IMR-90 (cell line): ENCODE measurements around the gene KDM3B. TPM values are rescaled to one million over a fixed set of nuclear protein-coding genes. Genes with fewer than 3 reads are reported as not detected.

Experiments used
- ATAC-seq: fragments of 200-7000 bp; cut with Tn5 transposase; 2 replicates; pipeline ENCODE4 v1.9.1; 2020; ENCODE audit warnings: low read depth, mild to moderate bottlenecking, moderate library complexity
- BruUV-seq: library from RNA; stranded (reverse); fragments of 400-500 nt; replicated peaks from 2 replicates; lab custom pipeline; 2021; lab: Mats Ljungman, UMichigan
- CTCF ChIA-PET: fragments of 300-600 bp; formaldehyde crosslinking; extraction: SDS; loops from one replicate; lab custom pipeline; 2021; ENCODE audit warnings: antibody characterized with exemption; lab: Yijun Ruan, JAX
- POLR2A ChIA-PET: fragments of 300-600 bp; sonication (Branson Sonifier 250); formaldehyde crosslinking; loops from one replicate; lab custom pipeline; 2022; ENCODE audit warnings: antibody characterized with exemption; ENCODE audit not compliant: unreplicated experiment; lab: Charles Lee
- DNase-seq: peaks from one replicate; pipeline ENCODE4 v3.0.0; 2013
- H2AFZ ChIP-seq: replicated peaks from 2 replicates; pipeline ENCODE3; 2013; ENCODE audit warnings: low read length, mild to moderate bottlenecking; ENCODE audit not compliant: poor library complexity
- H2AK5ac ChIP-seq: 2 replicates; pipeline ENCODE4 v1.6.1; 2013; ENCODE audit warnings: low read depth, low read length, inconsistent platforms
- H2AK9ac ChIP-seq: replicated peaks from 2 replicates; pipeline ENCODE3; 2013; ENCODE audit warnings: mild to moderate bottlenecking, low read depth, low read length, moderate library complexity; ENCODE audit not compliant: poor library complexity
- H2BK120ac ChIP-seq: 2 replicates; pipeline ENCODE4 v1.6.1; 2013; ENCODE audit warnings: low read depth, low read length, inconsistent platforms
- H2BK15ac ChIP-seq: 3 replicates; pipeline ENCODE4 v1.6.1; 2013; ENCODE audit warnings: low read depth, low read length, inconsistent platforms
- H2BK20ac ChIP-seq: 2 replicates; pipeline ENCODE4 v1.6.1; 2013; ENCODE audit warnings: low read depth, mild to moderate bottlenecking, inconsistent platforms, low read length, moderate library complexity
- H2BK5ac ChIP-seq: 2 replicates; pipeline ENCODE4 v1.6.1; 2013; ENCODE audit warnings: mild to moderate bottlenecking, low read depth, low read length, inconsistent platforms; ENCODE audit not compliant: poor library complexity, severe bottlenecking
- H3K14ac ChIP-seq: replicated peaks from 2 replicates; pipeline ENCODE4 v1.6.1; 2013; ENCODE audit warnings: low read depth, low read length, inconsistent platforms
- H3K18ac ChIP-seq: 2 replicates; pipeline ENCODE4 v1.6.1; 2013; ENCODE audit warnings: low read depth, low read length, control low read depth
- H3K23ac ChIP-seq: 2 replicates; pipeline ENCODE4 v1.6.1; 2013; ENCODE audit warnings: low read depth, low read length, inconsistent platforms
- H3K27ac ChIP-seq: 2 replicates; pipeline ENCODE4 v1.5.1; 2013; ENCODE audit warnings: mild to moderate bottlenecking, control low read depth, low read length; ENCODE audit not compliant: insufficient read depth
- H3K27me3 ChIP-seq: 2 replicates; pipeline ENCODE4 v1.6.1; 2013; ENCODE audit warnings: low read length; ENCODE audit not compliant: control insufficient read depth, insufficient read depth
- H3K36me3 ChIP-seq: 2 replicates; pipeline ENCODE4 v1.6.1; 2013; ENCODE audit warnings: low read length, mixed read lengths; ENCODE audit not compliant: control insufficient read depth, insufficient read depth
- H3K4ac ChIP-seq: 2 replicates; pipeline ENCODE4 v1.6.1; 2013; ENCODE audit warnings: low read depth, low read length, inconsistent platforms
- H3K4me1 ChIP-seq: 2 replicates; pipeline ENCODE4 v1.6.1; 2013; ENCODE audit warnings: low read length, mixed read lengths; ENCODE audit not compliant: control insufficient read depth, insufficient read depth
- H3K4me2 ChIP-seq: 2 replicates; pipeline ENCODE4 v1.6.1; 2013; ENCODE audit warnings: low read depth, mild to moderate bottlenecking, control low read depth, low read length, moderate library complexity
- H3K4me3 ChIP-seq: 2 replicates; pipeline ENCODE4 v1.5.1; 2013; ENCODE audit warnings: low read depth, mild to moderate bottlenecking, control low read depth, low read length, moderate library complexity; ENCODE audit not compliant: insufficient read depth
- H3K56ac ChIP-seq: 2 replicates; pipeline ENCODE4 v1.6.1; 2013; ENCODE audit warnings: low read length, inconsistent platforms; ENCODE audit not compliant: insufficient read depth; ENCODE audit errors: extremely low read depth
- H3K79me1 ChIP-seq, 2 experiments: 2 replicates each; pipeline ENCODE4 v1.6.1; 2013; ENCODE audit warnings: low read length in 2 of 2, inconsistent platforms in 1 of 2, low read depth in 1 of 2
- H3K9ac ChIP-seq: 2 replicates; pipeline ENCODE4 v1.6.1; 2013; ENCODE audit warnings: low read depth, low read length, control low read depth
- H3K9me1 ChIP-seq: 2 replicates; pipeline ENCODE4 v1.6.1; 2013; ENCODE audit warnings: low read length, inconsistent platforms; ENCODE audit not compliant: insufficient read depth
- H3K9me3 ChIP-seq: 2 replicates; pipeline ENCODE4 v1.6.1; 2013; ENCODE audit warnings: low read length; ENCODE audit not compliant: control insufficient read depth, insufficient read depth
- H4K20me1 ChIP-seq: 2 replicates; pipeline ENCODE4 v1.6.1; 2013; ENCODE audit warnings: low read length, inconsistent platforms; ENCODE audit not compliant: insufficient read depth
- H4K5ac ChIP-seq: 2 replicates; pipeline ENCODE4 v1.6.1; 2013; ENCODE audit warnings: mild to moderate bottlenecking, low read depth, low read length, control low read depth
- H4K8ac ChIP-seq, 2 experiments: 2 replicates each; pipeline ENCODE4 v1.6.1; 2013; ENCODE audit warnings: low read depth in 2 of 2, low read length in 2 of 2, control low read depth in 1 of 2, inconsistent platforms in 1 of 2
- H4K91ac ChIP-seq: 2 replicates; pipeline ENCODE4 v1.6.1; 2013; ENCODE audit warnings: low read depth, low read length, inconsistent platforms; ENCODE audit not compliant: insufficient read depth
- BHLHE40 ChIP-seq: fragments of 150-350 bp; IDR thresholded peaks from 2 replicates; pipeline ENCODE4 v1.6.1; 2016; ENCODE audit warnings: mild to moderate bottlenecking, low read depth, low read length
- CEBPB ChIP-seq: IDR thresholded peaks from 2 replicates; pipeline ENCODE4 v1.6.1; 2012; ENCODE audit warnings: low read depth, low read length, improper control_type of control experiment
- CHD1 ChIP-seq: IDR thresholded peaks from 2 replicates; pipeline ENCODE4 v1.6.1; 2012; ENCODE audit warnings: low read depth, low read length, improper control_type of control experiment
- CTCF ChIP-seq: conservative IDR thresholded peaks from 2 replicates; pipeline ENCODE4 v1.5.1; 2012; ENCODE audit warnings: mild to moderate bottlenecking, low read depth, low read length, improper control_type of control experiment
- ELK1 ChIP-seq: fragments of 150-350 bp; IDR thresholded peaks from 2 replicates; pipeline ENCODE4 v1.6.1; 2016; ENCODE audit warnings: low read depth, mild to moderate bottlenecking, low read length, moderate library complexity, borderline replicate concordance
- FOS ChIP-seq: fragments of 150-350 bp; IDR thresholded peaks from 2 replicates; pipeline ENCODE4 v1.6.1; 2016; ENCODE audit warnings: low read depth, low read length
- MAFK ChIP-seq: IDR thresholded peaks from 2 replicates; pipeline ENCODE4 v1.6.1; 2012; ENCODE audit warnings: low read depth, low read length, improper control_type of control experiment
- MAZ ChIP-seq: IDR thresholded peaks from 2 replicates; pipeline ENCODE4 v1.6.1; 2012; ENCODE audit warnings: low read depth, mild to moderate bottlenecking, low read length, improper control_type of control experiment, moderate library complexity, borderline replicate concordance
- MXI1 ChIP-seq: IDR thresholded peaks from 2 replicates; pipeline ENCODE4 v1.6.1; 2012; ENCODE audit warnings: low read depth, mild to moderate bottlenecking, low read length, moderate library complexity, borderline replicate concordance
- NFE2L2 ChIP-seq: fragments of 150-350 bp; IDR thresholded peaks from 2 replicates; pipeline ENCODE4 v1.6.1; 2016; ENCODE audit warnings: low read depth, mild to moderate bottlenecking, low read length
- POLR2A ChIP-seq: IDR thresholded peaks from 2 replicates; pipeline ENCODE4 v1.6.1; 2012; ENCODE audit warnings: mild to moderate bottlenecking, low read depth, low read length
- RAD21 ChIP-seq: IDR thresholded peaks from 2 replicates; pipeline ENCODE4 v1.6.1; 2012; ENCODE audit warnings: low read length, improper control_type of control experiment
- RCOR1 ChIP-seq: IDR thresholded peaks from 2 replicates; pipeline ENCODE4 v1.6.1; 2012; ENCODE audit warnings: mild to moderate bottlenecking, low read length, improper control_type of control experiment; ENCODE audit not compliant: insufficient replicate concordance
- RFX5 ChIP-seq: IDR thresholded peaks from 2 replicates; pipeline ENCODE4 v1.8.0; 2012; ENCODE audit warnings: low read depth, mild to moderate bottlenecking, low read length, moderate library complexity
- SMC3 ChIP-seq: fragments of 150-350 bp; IDR thresholded peaks from 2 replicates; pipeline ENCODE4 v1.6.1; 2016; ENCODE audit warnings: low read depth, mild to moderate bottlenecking, antibody characterized with exemption, low read length, moderate library complexity
- USF2 ChIP-seq: fragments of 150-350 bp; IDR thresholded peaks from 2 replicates; pipeline ENCODE4 v1.6.1; 2017; ENCODE audit warnings: mild to moderate bottlenecking, antibody characterized with exemption, low read length, low read depth
- WGBS, 2 experiments: methylation state at CpG; one replicate each; pipeline versions ENCODE4 v1.1.5 to v1.1.7; 2013; ENCODE audit warnings: missing lambda C conversion rate in 2 of 2; ENCODE audit not compliant: insufficient read length in 1 of 2; ENCODE audit errors: extremely low coverage in 2 of 2; 5-methylcytosine and 5-hydroxymethylcytosine counted together
- dilution Hi-C: fragments of 300-500 bp; cut with HindIII; formaldehyde crosslinking; loops from one replicate; pipeline ENCODE4 v1.14.3; 2018; ENCODE audit warnings: low sequenced_read_pairs; ENCODE audit not compliant: unreplicated experiment
- in situ Hi-C: fragments of 300-500 bp; cut with MboI; formaldehyde crosslinking; loops from 3 replicates; pipeline ENCODE4 v1.14.3; 2019; ENCODE audit warnings: low sequenced_read_pairs, inconsistent platforms, mixed read lengths
- intact Hi-C: fragments of 100-400 bp; cut with micrococcal nuclease; formaldehyde crosslinking; loops from 2 replicates; pipeline ENCODE4 v1.10.0; 2022
- polyA plus RNA-seq, 3 experiments: library from polyadenylated mRNA; depleted of rRNA; stranded (reverse); fragments of >200 nt; gene quantifications; 2 replicates each; pipeline ENCODE4 v1.2.3, GENCODE V29; 2012; ENCODE audit warnings: low replicate concordance in 1 of 3
- total RNA-seq: library from RNA; depleted of rRNA; stranded (reverse); fragments of >200 nt; gene quantifications from 2 replicates; pipeline ENCODE4 v1.2.3, GENCODE V29; 2012

Gene KDM3B
- total and polyA plus RNA-seq, 2 of the 4 experiments (the other 2 are of a cell fraction): 19.4 to 35.8 TPM

- H3K9me1 ChIP-seq: no peaks in the 10 kb centered on the region
- H4K91ac ChIP-seq: no peak overlapping the region
- peaks cover 11% of the 10 kb centered on the region; the same call in 1 of the 2 replicates for H4K20me1 ChIP-seq
- H3K9ac ChIP-seq: no peak overlapping the region
- H3K4me1 ChIP-seq: 0 out of 2 replicates have a peak, but pooled peaks cover 3% of the 10 kb centered on the region
- no peak overlapping the region for H3K4me3 ChIP-seq
- H2BK20ac ChIP-seq: no peak overlapping the region
- H2BK5ac ChIP-seq: no peak overlapping the region
- in situ Hi-C loops: no loop called here
- intact Hi-C loops: no loop called here
- H2AFZ ChIP-seq: no peak overlapping the region
- no peak overlapping the region for H3K14ac ChIP-seq
- H3K9me3 ChIP-seq: no peaks in the 10 kb centered on the region
- H3K27ac ChIP-seq: no peak overlapping the region
- DNase-seq (peak; percentile 23), ATAC-seq (no peak)
- peaks cover 3 to 28% of the 10 kb centered on the region in 2 experiments; a peak in 3 of 4 replicates for H3K79me1 ChIP-seq
- H4K8ac ChIP-seq: no peak overlapping the region
- TF ChIP-seq MAFK (no peak), MAZ (no peak), CEBPB (no peak), CTCF (no peak), MXI1 (no peak), NFE2L2 (no peak), ELK1 (no peak), USF2 (no peak), RCOR1 (no peak), BHLHE40 (no peak), RFX5 (no peak), CHD1 (no peak), FOS (no peak), SMC3 (no peak), POLR2A (no peak), RAD21 (no peak)
- H3K18ac ChIP-seq: no peak overlapping the region
- no peak overlapping the region for H2BK120ac ChIP-seq
- H3K4me2 ChIP-seq: no peak overlapping the region
- no peak overlapping the region for H2BK15ac ChIP-seq
- H3K23ac ChIP-seq: no peak overlapping the region
- no CpG with 5 or more reads among the region's 3 CpGs for WGBS, 2 experiments
- no peak overlapping the region for H3K4ac ChIP-seq
- POLR2A ChIA-PET: no interaction called here
- BruUV-seq: no TSS peak
- no peak overlapping the region for H2AK9ac ChIP-seq
- no peaks in the 10 kb centered on the region for H3K27me3 ChIP-seq
- H2AK5ac ChIP-seq: no peak overlapping the region
- dilution Hi-C loops: no loop called here
- no peak overlapping the region for H3K56ac ChIP-seq
- H3K36me3 ChIP-seq: no peaks in the 10 kb centered on the region
- CTCF ChIA-PET: no interaction called here
- no peak overlapping the region for H4K5ac ChIP-seq
Measured at GRCh38 chr5:138334867-138335447, 17.5 kb upstream of the KDM3B start.
